Non-pigmented ciliary epithelial cell (primary cell): ENCODE results near the gene BAHCC1.
"Not testable (repeated sequence)": the region's sequence is repeated elsewhere in the genome, so short reads cannot be mapped to it uniquely, and the experiment has no call there.

Experiments used
- DNase-seq: peaks from one replicate; pipeline ENCODE4 v3.0.0-alpha.2; 2010; ENCODE audit warnings: low read depth

Gene BAHCC1

DNA sequence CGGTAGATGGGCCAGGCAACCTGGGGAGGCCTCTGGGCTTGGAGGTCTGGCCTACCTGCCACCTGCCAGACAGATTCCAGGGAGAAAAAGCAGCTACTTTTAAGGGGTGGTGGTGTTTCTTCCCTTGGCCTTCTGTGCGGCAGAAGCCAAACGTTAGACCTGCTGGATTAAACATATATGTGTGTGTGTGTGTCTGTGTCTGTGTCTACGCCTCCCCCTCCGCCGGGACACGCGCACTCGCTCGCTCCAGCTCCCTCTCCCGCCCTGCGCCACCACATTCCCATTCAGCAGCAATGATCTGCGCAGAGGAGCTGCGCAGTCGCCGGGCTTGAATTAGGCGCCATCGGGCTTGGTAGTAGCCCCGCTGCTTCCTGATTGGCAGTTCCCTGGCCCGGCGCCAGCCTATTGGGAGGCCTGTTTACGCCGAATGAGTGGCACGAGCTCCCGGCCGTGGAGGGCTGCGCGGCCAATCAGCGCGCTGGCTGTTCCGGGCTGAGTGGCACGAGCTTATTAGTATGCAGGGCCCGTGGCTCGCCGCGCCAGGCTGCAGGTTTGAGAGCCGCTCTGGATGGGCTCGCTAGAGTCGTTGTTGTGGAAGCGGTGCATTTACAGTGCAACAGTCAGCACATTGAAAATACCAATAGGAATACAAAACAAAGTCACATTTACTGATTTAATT lies at the start of gene BAHCC1:
Gene BAHCC1, plus strand, starts transcription at position 537 of the 679 bp plus-strand sequence. CDS start 4,283 bp downstream, outside the sequence.
- DNase-seq, result peak; percentile 95

DNA sequence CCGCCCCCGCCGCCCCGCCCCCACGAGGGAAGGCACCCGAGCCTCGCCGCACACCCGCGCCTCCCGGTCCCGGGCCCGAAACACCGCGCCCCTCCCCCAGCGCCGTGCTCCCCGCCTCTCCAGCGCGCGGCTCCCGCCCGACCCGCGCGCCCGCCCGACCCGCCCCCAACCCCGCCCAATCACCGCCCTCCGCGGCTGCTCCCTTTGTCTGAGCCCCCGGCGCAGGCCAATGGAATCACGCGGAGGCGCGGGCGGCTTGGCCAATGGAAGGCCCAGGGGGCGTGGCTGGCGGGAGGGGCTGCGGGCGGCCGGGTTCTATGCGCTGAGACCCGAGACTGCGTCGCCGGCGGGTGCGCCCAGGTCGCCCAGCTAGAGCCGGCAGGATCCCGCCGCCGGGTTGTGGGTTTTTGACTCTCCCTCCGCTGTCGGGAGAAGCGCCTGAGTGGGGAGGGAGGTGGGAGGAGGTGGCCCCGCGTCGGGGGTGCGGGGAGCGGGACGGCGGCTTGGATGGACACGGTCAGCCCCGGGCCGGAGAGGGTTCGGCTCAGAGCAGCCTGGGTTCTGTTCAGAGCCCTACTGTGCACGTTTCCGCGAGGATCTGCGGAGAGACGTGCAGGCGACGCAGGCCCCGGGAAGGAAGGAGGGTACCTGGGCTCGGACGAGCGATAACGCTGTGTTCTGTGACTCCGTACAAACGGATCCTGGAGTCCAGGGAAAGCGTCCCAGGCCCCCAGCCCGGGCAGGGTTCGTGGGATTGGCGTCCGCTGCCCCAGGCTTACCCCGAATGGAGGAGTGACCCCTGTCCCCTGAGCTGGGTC lies 49.0 kb upstream of the BAHCC1 start:
- DNase-seq, result no peak

DNA sequence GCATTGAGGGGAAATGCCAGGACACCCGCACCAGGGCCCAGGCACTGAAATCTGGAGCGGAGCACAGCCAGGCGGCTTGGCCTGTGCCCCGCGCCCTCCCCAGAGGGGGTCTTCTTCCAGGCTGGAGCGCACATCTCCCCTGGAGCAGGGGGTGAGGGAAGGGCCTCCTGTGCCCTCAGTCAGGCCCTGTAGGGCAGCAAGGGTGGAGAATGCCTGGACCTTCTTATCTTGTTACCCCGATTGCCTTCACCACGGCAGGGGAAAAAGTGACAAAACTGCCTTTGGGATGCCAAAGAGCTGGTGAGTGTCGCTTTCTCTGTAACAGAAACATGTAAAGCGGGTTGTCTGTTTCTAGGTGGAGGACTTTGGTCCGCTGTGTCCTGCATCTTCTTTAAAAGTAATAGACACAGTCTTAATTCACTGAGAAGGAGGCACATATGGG lies 48.3 kb upstream of the BAHCC1 start:
- no peak for DNase-seq

DNA sequence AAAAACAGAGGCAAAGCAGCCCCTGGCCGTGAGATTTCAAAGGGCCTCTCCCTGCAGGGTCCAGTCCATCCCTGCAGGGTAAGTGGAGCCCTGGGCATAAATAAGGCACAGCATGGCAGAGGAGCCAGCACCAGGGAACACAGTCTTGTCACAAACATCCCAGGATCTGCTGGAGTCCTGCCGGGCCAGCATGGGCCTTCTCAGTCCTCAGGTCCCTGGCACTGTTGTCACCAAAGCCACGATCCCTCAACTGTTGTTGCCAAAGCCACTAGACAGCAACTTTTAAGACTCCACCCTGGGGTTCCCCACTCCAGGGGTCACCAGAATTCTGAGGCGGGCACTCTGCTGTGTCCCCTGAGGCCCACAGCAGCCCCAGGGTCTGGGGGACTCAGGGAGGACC lies 47.8 kb upstream of the BAHCC1 start:
- no peak for DNase-seq

DNA sequence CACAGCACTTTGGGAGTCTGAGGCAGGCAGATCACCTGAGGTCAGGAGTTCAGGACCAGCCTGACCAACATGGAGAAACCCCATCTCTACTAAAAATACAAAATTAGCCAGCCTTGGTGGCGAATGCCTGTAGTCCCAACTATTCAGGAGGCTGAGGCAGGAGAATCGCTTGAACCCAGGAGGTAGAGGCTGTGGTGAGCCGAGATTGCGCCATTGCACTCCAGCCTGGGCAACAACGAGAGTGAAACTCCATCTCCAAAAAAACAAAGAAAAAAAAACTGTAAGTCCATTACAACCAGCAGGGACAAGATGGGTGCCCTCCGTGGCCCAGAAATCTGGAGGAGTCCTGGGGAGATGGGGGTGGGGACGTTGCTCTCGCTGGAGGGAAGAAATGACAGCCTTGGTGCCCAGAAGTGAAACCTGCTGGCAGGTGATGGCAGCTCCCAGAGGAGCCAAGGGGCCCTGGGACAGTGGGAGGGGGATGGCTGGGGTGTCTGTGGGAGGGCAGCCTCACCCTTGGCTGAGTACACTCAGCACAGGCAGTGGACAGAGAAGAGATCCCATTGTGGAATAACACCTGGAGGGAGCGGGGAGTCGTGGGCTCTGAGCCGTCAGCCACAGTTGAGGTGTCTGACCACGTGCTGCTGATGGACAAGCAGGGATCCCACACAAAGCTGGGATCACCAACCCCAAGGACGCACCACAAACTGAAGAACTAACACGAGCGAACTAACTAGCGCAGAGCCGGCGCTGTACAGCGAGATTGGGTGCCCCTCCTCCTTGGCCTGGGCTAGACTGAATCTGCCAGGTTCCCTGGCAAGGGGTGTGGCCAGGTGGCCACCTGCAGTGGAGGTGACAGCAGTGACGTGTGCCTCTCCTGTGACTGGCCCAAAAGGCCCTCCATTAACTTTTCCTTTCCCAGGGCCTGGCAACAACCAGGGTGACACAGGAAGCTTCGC lies 46.9 kb upstream of the BAHCC1 start:
- DNase-seq, result no peak

DNA sequence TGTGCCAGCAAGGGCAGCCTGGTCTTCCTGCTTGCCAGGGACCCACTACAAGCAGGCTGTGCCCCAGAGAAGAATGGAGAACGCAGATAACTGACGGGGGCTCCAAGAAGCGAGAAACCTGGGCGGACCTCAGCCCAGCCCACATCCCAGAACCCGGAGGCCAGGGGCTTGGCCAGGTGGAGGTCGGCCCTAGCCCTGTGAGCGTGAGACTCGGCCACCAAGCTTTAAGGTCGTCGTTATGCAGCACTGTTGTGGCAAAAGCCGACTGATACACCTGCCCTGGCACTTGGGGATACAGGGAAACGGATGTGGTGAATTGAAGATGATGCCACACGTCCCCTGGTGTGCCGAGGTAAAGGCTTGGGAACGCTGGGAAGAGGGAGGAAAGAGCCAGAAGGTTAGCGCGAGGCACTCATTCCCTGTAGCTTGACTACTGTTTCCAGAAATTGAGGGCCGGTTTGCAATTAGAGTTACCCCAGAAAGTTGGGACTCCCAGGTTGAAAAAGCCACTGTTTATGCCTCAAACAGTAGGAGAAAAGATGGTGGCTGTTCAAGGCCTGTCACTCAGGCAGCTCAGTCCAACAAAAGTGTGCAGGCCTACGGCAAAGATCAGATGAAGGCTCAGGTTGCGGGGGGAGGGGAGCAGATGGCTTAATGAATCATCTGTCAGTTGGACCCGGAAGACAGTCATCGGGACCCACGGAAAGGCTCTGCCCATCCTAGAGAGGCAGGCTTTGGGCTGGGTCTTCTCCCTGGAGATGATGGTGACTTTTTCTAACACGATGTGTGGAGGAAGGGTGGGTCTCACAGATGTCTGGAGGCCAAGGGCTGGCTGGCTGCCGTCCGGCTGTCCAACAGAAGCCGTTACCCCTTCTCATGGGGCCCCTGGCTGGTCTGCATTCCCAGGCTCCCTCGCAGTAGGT lies 45.6 kb upstream of the BAHCC1 start:
- no peak for DNase-seq

DNA sequence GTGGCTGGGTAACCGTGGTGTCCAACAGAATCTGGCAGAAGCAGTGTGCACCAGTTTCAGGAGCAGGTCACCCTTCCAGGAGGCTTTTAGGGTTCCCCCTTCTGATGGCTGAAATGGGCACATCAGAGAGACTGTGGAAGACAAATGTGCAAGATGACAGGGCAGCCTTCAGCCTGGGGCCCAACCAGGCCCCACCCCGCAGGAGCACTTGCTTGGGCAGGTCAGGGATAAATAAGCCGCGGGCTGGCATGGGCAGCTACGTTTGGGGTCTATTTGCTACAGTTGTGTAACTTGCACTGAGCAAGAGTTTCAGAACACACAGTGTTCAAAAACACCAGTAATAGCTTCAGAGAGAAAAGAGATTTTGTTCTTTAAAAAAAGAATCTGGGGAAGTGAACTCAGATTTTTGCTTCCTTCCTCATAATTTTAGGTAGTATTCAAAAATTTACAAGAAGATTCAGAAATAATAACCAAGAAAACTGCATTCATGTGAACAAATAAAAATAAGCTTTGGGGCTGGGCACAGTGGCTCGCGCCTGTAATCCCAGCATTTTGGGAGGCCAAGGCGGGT lies 44.9 kb upstream of the BAHCC1 start:
- no peak for DNase-seq

DNA sequence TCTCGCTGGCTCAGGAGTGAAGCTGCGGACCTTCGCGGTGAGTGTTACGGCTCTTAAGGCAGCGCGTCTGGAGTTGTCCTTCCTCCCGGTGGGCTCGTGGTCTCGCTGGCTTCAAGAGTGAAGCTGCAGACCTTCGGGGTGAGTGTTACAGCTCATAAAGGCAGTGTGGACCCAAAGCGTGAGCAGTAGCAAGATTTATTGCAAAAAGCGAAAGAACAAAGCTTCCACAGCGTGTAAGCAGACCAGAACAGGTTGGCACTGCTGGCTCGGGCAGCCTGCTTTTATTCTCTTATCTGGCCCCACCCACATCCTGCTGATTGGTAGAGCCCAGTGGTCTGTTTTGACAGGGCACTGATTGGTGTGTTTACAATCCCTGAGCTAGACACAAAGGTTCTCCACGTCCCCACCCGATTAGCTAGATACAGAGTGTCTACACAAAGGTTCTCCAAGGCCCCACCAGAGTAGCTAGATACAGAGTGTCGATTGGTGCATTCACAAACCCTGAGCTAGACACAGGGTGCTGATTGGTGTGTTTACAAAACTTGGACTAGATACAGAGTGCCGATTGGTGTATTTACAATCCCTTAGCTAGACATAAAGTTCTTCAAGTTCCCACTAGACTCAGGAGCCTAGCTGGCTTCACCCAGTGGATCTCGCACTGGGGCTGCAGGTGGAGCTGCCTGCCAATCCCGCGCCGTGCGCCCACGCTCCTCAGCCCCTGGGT lies 43.8 kb upstream of the BAHCC1 start:
- not testable (repeated sequence) for DNase-seq

DNA sequence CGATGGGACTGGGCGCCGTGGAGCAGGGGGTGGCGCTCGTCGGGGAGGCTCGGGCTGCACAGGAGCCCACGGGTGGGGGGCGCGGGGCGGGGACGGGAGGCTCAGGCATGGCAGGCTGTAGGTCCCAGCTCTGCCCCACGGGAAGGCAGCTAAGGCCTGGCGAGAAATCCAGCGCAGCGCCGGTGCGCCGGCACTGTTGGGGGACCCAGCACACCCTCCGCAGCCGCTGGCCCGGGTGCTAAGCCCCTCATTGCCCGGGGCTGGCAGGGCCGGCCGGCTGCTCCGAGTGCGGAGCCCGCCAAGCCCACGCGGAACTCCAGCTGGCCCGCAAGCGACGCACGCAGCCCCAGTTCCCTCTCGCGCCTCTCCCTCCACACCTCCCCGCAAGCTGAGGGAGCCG lies 43.2 kb upstream of the BAHCC1 start:
- not testable (repeated sequence) for DNase-seq

DNA sequence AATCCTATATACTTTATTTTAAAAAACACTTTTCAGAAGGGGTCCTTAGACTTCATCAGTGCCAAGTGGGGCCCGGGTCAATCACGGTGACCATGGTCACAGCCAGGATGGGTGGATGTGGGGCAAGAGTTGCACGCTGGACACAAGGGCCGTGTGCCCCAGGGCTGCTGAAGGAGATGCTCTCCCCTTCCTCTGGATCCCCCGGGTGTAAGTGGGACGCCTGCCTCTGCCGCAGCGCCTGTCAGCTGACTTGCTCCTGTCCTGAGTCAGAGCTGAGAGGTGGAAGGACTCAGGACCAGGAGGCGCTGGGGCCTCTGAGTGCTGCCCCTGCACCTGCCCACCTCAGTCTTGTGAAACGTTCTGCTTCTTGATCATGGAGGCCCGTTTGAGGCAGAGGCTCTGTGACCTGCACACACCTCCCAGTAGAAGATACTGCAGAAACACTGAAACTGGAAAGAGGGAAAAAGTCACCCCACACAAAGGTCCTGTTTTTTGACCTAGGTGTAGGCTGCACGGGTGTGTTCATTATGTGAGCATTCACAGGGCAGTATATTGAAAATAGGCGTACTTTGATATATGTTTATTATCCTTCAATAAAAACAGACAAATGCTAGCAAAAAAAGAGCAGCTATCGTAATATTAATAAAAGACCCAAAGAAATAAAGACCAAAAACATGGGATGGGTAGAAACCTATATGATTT lies 40.9 kb upstream of the BAHCC1 start:
- no peak for DNase-seq

DNA sequence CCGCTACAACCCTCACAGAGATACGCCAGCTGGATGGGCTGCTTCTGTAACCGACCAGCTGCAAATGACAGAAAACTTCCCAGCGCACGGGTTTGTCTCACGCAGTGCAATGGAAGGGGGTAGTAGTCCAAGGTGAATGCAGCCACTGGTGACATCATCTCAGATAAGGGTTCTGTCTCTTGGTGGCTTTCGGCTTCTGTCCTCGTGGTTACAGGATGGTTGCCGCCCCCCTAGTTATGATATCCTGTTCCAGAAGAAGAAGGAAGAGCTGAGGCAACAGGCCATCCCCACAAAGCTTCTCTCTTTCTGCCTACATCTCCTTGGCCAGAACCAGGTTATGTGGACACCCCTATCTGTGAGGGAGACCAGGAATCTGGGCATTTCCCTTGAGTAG lies 40.3 kb upstream of the BAHCC1 start:
- DNase-seq, result no peak

DNA sequence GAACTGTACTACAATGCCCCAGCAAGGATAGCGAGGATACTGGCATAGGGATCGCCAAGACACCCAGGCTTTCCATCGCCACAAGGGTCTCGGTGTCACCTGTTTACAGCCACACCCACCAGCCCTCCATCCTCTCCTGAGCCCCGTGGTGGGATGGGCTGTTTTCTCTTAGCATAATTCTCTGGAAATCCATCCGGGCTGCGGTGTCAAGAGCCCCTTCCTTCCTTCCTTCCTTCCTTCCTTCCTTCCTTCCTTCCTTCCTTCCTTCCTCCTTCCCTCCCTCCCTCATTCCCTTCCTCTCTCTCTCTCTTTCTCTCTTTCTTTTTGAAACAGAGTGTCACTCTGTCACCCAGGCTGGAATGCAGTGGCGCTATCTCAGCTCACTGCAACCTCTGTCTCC lies 36.0 kb upstream of the BAHCC1 start:
- no peak for DNase-seq

DNA sequence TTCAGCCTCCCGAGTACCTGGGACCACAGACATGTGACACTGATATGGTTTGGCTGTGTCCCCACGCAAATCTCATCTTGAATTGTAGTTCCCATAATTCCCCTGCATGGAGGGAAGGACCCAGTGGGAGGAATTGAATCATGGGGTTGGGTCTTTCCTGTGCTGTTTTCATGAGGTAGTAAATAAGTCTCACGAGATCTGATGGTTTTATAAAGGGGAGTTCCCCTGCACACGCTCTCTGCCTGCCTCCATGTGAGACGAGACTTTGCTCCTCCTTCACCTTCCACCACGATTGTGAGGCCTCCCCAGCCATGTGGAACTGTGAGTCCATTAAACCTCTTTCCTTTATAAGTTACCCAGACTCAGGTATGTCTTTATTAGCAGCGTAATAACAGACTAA lies 33.3 kb upstream of the BAHCC1 start:
- DNase-seq, result not testable (repeated sequence)

DNA sequence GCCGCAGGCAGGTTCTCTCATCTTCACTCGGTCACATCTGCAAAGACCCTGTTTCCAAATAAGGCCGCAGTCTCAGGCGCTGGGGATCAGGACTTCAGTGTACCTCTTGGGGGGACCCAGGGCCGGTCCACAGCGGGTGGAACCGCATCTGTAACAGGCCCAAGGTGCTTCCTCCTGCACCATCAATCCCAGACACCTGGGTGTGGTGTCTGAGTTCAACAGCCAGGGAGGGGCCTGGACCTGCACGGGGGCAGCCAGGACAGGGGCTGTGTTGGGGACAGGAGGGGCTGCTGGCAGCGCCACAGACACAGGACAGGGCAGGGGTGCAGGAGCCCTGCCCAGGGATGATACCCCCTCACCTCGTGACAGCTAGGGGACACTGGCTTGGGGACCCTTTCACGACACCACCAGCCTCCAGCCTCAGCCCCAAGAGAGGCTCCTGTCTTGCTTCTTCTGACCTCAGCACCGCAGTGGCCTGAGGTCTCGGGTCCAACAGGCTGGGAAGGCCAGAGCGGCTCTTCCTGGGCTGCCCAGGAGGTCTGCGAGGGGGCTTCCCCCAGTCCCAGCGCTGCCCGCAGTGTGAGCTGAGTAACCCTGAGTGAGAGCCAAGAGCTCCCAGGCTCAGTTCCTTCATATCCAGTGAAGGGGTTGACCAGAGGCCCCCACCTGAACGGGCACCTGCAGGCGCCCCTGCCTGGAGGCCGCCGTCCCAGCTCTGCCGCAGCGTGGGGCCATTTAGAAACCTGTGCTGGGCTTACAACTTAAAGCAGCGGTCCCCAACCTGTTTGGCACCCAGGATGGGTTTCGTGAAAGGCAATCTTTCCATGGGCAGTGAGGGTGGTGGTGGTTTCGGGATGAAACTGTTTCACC lies 30.7 kb upstream of the BAHCC1 start:
- no peak for DNase-seq

DNA sequence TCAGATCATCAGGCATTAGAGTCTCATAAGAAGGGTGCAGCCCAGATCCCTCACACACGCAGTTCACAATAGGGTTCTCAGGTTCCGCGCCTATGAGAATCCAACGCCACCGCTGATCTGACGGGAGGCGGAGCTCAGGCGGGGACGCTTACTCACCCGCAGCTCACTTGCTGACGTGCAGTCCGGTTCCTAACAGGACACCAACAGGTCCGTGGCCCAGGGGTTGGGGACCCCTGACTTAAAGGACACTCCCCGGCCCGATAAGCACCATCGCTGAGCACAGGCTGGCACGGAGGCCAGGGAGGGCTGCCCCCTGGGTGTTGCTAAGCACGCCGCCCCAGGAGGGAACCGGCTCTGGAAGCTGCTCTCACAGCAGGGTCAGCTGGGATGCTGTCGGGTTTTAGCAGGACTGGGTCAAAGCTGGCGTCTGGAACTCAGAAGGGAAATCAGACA lies 30.1 kb upstream of the BAHCC1 start:
- DNase-seq, result no peak

DNA sequence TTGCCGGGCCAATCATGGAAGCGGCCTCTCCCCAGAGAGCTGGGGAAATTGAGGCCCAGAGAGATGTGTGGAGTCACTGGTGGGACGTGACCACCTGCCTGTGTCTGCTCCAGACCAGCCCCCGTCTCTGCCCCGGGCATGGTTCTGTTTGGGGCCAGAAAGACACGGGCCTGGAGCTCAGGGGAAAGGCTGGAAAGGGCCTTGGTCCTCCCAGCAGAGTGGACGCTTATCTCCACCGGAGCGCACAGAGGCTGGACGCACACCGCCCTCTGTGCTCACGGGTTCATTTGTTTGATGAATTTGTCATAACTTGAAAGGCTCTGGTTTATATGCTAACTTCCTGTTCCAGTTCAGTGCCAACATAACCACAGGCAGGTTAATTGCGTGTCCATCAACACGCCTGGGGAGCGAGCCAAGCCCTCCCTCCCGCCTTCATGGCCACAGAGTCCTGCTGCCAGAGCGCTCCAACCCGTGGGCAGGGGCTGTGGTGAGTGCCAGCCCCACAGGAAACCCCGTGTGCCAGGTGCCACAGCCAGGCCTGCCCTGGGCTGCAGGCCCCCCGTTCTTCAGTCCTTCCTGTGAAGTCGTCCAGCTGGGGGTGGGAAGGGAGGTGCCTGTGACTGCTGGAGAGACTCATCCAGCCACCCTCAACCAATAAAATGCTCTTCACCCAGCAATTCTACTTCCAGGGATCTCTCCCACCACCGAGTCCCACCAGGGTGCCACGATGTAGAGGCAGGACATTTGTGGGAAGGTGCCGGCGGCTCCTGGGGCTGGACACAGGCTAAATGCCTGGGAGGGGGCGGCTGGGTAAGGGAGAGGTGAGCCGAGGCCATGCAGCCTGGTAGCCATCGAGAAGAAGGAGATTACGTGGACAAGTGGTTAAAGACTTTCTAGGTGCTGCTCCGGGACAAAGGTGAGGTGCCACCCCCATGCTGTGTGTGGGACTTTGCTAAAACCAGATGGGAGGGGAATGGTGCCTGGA lies 29.4 kb upstream of the BAHCC1 start:
- no peak for DNase-seq

DNA sequence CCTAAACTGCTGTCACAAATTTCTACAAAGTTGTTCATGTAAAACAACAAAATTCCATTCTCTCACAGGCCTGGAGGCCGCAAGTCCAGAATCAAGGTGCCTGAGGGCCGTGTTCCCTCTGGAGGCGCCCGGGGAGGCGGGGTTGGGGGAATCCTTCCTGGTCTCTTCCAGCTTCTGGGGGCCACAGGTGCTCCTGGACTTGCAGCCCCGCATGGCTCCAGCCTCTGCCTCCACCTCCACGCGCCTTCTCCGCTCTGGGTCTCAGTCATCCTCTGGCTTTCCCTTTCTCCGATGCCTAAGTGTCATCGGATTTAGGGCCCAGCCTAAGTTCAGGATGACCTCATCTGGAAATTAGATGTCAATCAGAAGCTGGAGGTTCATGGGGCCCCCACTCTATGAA lies 28.6 kb upstream of the BAHCC1 start:
- no peak for DNase-seq
